Mesendoderm (in vitro differentiated cells): ENCODE measurements around the gene BTBD6.

ENCODE experiments used
- DNase-seq: peaks from one replicate; pipeline ENCODE4 v3.0.0; 2013
- H2AK5ac ChIP-seq: 2 replicates; pipeline ENCODE4 v1.6.1; 2013; ENCODE audit warnings: low read length, inconsistent platforms
- H2BK120ac ChIP-seq: 2 replicates; pipeline ENCODE4 v1.6.1; 2013; ENCODE audit warnings: low read depth, mild to moderate bottlenecking, low read length, moderate library complexity, mixed read lengths
- H2BK15ac ChIP-seq: replicated peaks from 2 replicates; pipeline ENCODE4 v1.6.1; 2013; ENCODE audit warnings: low read depth, mild to moderate bottlenecking, moderate library complexity
- H2BK5ac ChIP-seq: 2 replicates; pipeline ENCODE4 v1.6.1; 2013; ENCODE audit warnings: low read length, inconsistent platforms
- H3K18ac ChIP-seq: 2 replicates; pipeline ENCODE4 v1.6.1; 2013; ENCODE audit warnings: mild to moderate bottlenecking, low read length, mixed read lengths
- H3K23ac ChIP-seq: one replicate; pipeline ENCODE4 v1.6.1; 2013; ENCODE audit warnings: low read length
- H3K27ac ChIP-seq: 2 replicates; pipeline ENCODE4 v1.5.1; 2013; ENCODE audit warnings: low read depth, mild to moderate bottlenecking, inconsistent platforms, low read length, moderate library complexity
- H3K27me3 ChIP-seq: 2 replicates; pipeline ENCODE4 v1.6.1; 2013; ENCODE audit warnings: low read length, control low read depth, mild to moderate bottlenecking, inconsistent platforms; ENCODE audit not compliant: insufficient read depth, poor library complexity
- H3K36me3 ChIP-seq: 2 replicates; pipeline ENCODE4 v1.6.1; 2013; ENCODE audit warnings: low read length, inconsistent platforms; ENCODE audit not compliant: control insufficient read depth, insufficient read depth
- H3K4ac ChIP-seq: one replicate; pipeline ENCODE4 v1.6.1; 2013; ENCODE audit warnings: low read depth, mild to moderate bottlenecking, low read length, moderate library complexity
- H3K4me1 ChIP-seq: 2 replicates; pipeline ENCODE4 v1.6.1; 2013; ENCODE audit warnings: low read depth, low read length, inconsistent platforms; ENCODE audit not compliant: control insufficient read depth
- H3K4me2 ChIP-seq: 2 replicates; pipeline ENCODE4 v1.6.1; 2013; ENCODE audit warnings: low read length
- H3K4me3 ChIP-seq: 2 replicates; pipeline ENCODE4 v1.5.1; 2013; ENCODE audit warnings: mild to moderate bottlenecking, low read length
- H3K56ac ChIP-seq: one replicate; pipeline ENCODE4 v1.6.1; 2013; ENCODE audit warnings: low read length
- H3K79me1 ChIP-seq: 2 replicates; pipeline ENCODE4 v1.6.1; 2013; ENCODE audit warnings: low read length, inconsistent platforms
- H3K79me2 ChIP-seq: 2 replicates; pipeline ENCODE4 v1.6.1; 2013; ENCODE audit warnings: mild to moderate bottlenecking, low read length; ENCODE audit not compliant: control insufficient read depth, insufficient read depth
- H3K9ac ChIP-seq: 2 replicates; pipeline ENCODE4 v1.6.1; 2013; ENCODE audit warnings: low read length, inconsistent platforms
- H4K5ac ChIP-seq: one replicate; pipeline ENCODE4 v1.6.1; 2013; ENCODE audit warnings: low read length
- H4K8ac ChIP-seq: one replicate; pipeline ENCODE4 v1.6.1; 2013; ENCODE audit warnings: low read depth, mild to moderate bottlenecking, control low read depth, low read length, moderate library complexity
- WGBS: extraction: QIAGEN DNeasy Blood & Tissue Kit; methylation state at CpG from one replicate; pipeline ENCODE4 v1.1.7; 2013; ENCODE audit warnings: low lambda C conversion rate, missing lambda C conversion rate; ENCODE audit not compliant: insufficient coverage; ENCODE audit errors: extremely low coverage; 5-methylcytosine and 5-hydroxymethylcytosine counted together

The BTBD6 gene

GRCh38 chr14:105208738-105209075 is 39.6 kb upstream of the BTBD6 start:
- Histone ChIP-seq H2BK5ac (no peak overlapping the region), H2BK15ac (no peak overlapping the region), H3K79me1 (no peaks in the 10 kb centered on the region), H3K4ac (no peak overlapping the region), H3K4me1 (no peaks in the 10 kb centered on the region), H3K27ac (no peak overlapping the region), H2BK120ac (no peak overlapping the region), H3K4me3 (no peak overlapping the region), H3K36me3 (no peaks in the 10 kb centered on the region), H3K23ac (no peak overlapping the region), H3K9ac (no peak overlapping the region), H2AK5ac (no peak overlapping the region), H3K4me2 (no peak overlapping the region), H3K27me3 (no peaks in the 10 kb centered on the region), H3K79me2 (no peaks in the 10 kb centered on the region), H3K18ac (no peak overlapping the region), H3K56ac (no peak overlapping the region), H4K8ac (no peak overlapping the region), H4K5ac (no peak overlapping the region)
- DNase-seq, result no peak
- WGBS, result no CpG with 5 or more reads among the region's 12 CpGs

- no peak overlapping the region for H2BK120ac ChIP-seq
- no peak overlapping the region for H3K56ac ChIP-seq
- H4K5ac ChIP-seq, result no peak overlapping the region
- no peak overlapping the region for H3K18ac ChIP-seq
- no peak overlapping the region for H3K9ac ChIP-seq
- no peak overlapping the region for H2BK5ac ChIP-seq
- H3K79me1 ChIP-seq, result no peaks in the 10 kb centered on the region
- no peaks in the 10 kb centered on the region for H3K27me3 ChIP-seq
- no peak overlapping the region for H3K4ac ChIP-seq
- H3K4me1 ChIP-seq, result no peaks in the 10 kb centered on the region
- no peak overlapping the region for H3K23ac ChIP-seq
- H3K27ac ChIP-seq, result no peak overlapping the region
- H4K8ac ChIP-seq, result no peak overlapping the region
- no peak overlapping the region for H3K4me2 ChIP-seq
- no peaks in the 10 kb centered on the region for H3K79me2 ChIP-seq
- no CpG with 5 or more reads among the region's 8 CpGs for WGBS
- H2BK15ac ChIP-seq, result no peak overlapping the region
- H3K36me3 ChIP-seq, result no peaks in the 10 kb centered on the region
- no peak overlapping the region for H2AK5ac ChIP-seq
- DNase-seq, result no peak
- no peak overlapping the region for H3K4me3 ChIP-seq
Measured at GRCh38 chr14:105209091-105209490, 39.2 kb upstream of the BTBD6 start.

- Histone ChIP-seq H3K4ac (no peak overlapping the region), H2AK5ac (no peak overlapping the region), H2BK5ac (no peak overlapping the region), H3K27me3 (no peaks in the 10 kb centered on the region), H2BK120ac (no peak overlapping the region), H3K4me3 (no peak overlapping the region), H3K56ac (no peak overlapping the region), H3K79me1 (no peaks in the 10 kb centered on the region), H3K18ac (no peak overlapping the region), H3K36me3 (no peaks in the 10 kb centered on the region), H3K27ac (no peak overlapping the region), H3K9ac (no peak overlapping the region), H3K4me1 (no peaks in the 10 kb centered on the region), H4K8ac (no peak overlapping the region), H3K23ac (no peak overlapping the region), H3K79me2 (no peaks in the 10 kb centered on the region), H3K4me2 (no peak overlapping the region), H4K5ac (no peak overlapping the region), H2BK15ac (no peak overlapping the region)
- WGBS, result no CpG with 5 or more reads among the region's 16 CpGs
- no peak for DNase-seq
Measured at GRCh38 chr14:105209646-105210045, 38.7 kb upstream of the BTBD6 start.

GRCh38 chr14:105210266-105211025 is 37.9 kb upstream of the BTBD6 start:
- Histone ChIP-seq H3K36me3 (no peaks in the 10 kb centered on the region), H3K79me2 (no peaks in the 10 kb centered on the region), H4K5ac (no peak overlapping the region), H3K23ac (no peak overlapping the region), H2BK120ac (no peak overlapping the region), H3K79me1 (no peaks in the 10 kb centered on the region), H3K56ac (no peak overlapping the region), H3K4ac (no peak overlapping the region), H3K27ac (no peak overlapping the region), H3K4me2 (no peak overlapping the region), H2BK5ac (no peak overlapping the region), H3K4me1 (no peaks in the 10 kb centered on the region), H3K18ac (no peak overlapping the region), H3K27me3 (no peaks in the 10 kb centered on the region), H2AK5ac (no peak overlapping the region), H3K9ac (no peak overlapping the region), H4K8ac (no peak overlapping the region), H3K4me3 (no peak overlapping the region), H2BK15ac (no peak overlapping the region)
- DNase-seq, result no peak
- WGBS, result no CpG with 5 or more reads among the region's 30 CpGs

- H2BK5ac ChIP-seq, result no peak overlapping the region
- no peaks in the 10 kb centered on the region for H3K79me2 ChIP-seq
- no peak overlapping the region for H4K5ac ChIP-seq
- H3K79me1 ChIP-seq, result no peaks in the 10 kb centered on the region
- H3K4me3 ChIP-seq, result no peak overlapping the region
- no peak for DNase-seq
- no peak overlapping the region for H3K56ac ChIP-seq
- H3K18ac ChIP-seq, result no peak overlapping the region
- H2BK120ac ChIP-seq, result no peak overlapping the region
- no peak overlapping the region for H3K27ac ChIP-seq
- no peak overlapping the region for H3K9ac ChIP-seq
- no peak overlapping the region for H4K8ac ChIP-seq
- no CpG with 5 or more reads among the region's 23 CpGs for WGBS
- H3K36me3 ChIP-seq, result no peaks in the 10 kb centered on the region
- H2BK15ac ChIP-seq, result no peak overlapping the region
- H2AK5ac ChIP-seq, result no peak overlapping the region
- no peak overlapping the region for H3K23ac ChIP-seq
- H3K4me1 ChIP-seq, result no peaks in the 10 kb centered on the region
- H3K4ac ChIP-seq, result no peak overlapping the region
- H3K27me3 ChIP-seq, result no peaks in the 10 kb centered on the region
- no peak overlapping the region for H3K4me2 ChIP-seq
Measured at GRCh38 chr14:105211086-105211757, 37.1 kb upstream of the BTBD6 start.

- Histone ChIP-seq H3K36me3 (no peaks in the 10 kb centered on the region), H3K79me2 (no peaks in the 10 kb centered on the region), H3K9ac (no peak overlapping the region), H3K27ac (no peak overlapping the region), H2BK120ac (no peak overlapping the region), H3K23ac (no peak overlapping the region), H3K4me2 (no peak overlapping the region), H3K4ac (no peak overlapping the region), H4K5ac (no peak overlapping the region), H3K79me1 (no peaks in the 10 kb centered on the region), H3K27me3 (no peaks in the 10 kb centered on the region), H3K4me3 (no peak overlapping the region), H2BK15ac (no peak overlapping the region), H3K4me1 (no peaks in the 10 kb centered on the region), H4K8ac (no peak overlapping the region), H2BK5ac (no peak overlapping the region), H2AK5ac (no peak overlapping the region), H3K56ac (no peak overlapping the region), H3K18ac (no peak overlapping the region)
- no CpG with 5 or more reads among the region's 9 CpGs for WGBS
- no peak for DNase-seq
Measured at GRCh38 chr14:105211758-105212089, 36.6 kb upstream of the BTBD6 start.
